ENCODE measurements around the gene LYVE1. TPM values are rescaled to one million over a fixed set of nuclear protein-coding genes. Genes with fewer than 3 reads are reported as not detected.

Gene LYVE1
- total RNA-seq, 1 experiment from 2014 or later: 0.31 TPM

GRCh38 chr11:10584071-10584501, 15.6 kb upstream of the LYVE1 start:
- ChIA-PET CTCF (interaction anchor here (0.6 to 0.7 kb wide), 2 partner anchors 10 to 63 kb away, joined by 3 read pairs; no protein-coding TSS in a partner anchor), POLR2A (no interaction called here)
- Histone ChIP-seq H3K9me3 (ENCODE audit: control insufficient read depth, insufficient read depth, low read depth, low read length) (no peaks in the 10 kb centered on the region), H3K27ac (ENCODE audit: low read length) (no peak overlapping the region), H3K4me1 (ENCODE audit: control insufficient read depth, insufficient read depth, low read length) (no peaks in the 10 kb centered on the region), H3K4me3 (ENCODE audit: low read depth in 2 of 2, low read length in 2 of 2) (no peak overlapping the region), H3K36me3 (ENCODE audit: control insufficient read depth, insufficient read depth, low read length) (no peaks in the 10 kb centered on the region), H3K27me3 (ENCODE audit: control insufficient read depth, insufficient read depth, low read length) (peaks cover 11% of the 10 kb centered on the region)
- no peak for ATAC-seq
- TF ChIP-seq SIN3A (IDR thresholded peaks at IDR 0.05; ENCODE audit: borderline replicate concordance, insufficient read depth, low read depth, low read length) (no peak), REST (IDR thresholded peaks at IDR 0.05; ENCODE audit: insufficient read depth in 1 of 2, low read depth in 2 of 2, low read length in 1 of 2) (no peak), POLR2AphosphoS5 (IDR thresholded peaks at IDR 0.05; ENCODE audit: low read depth, low read length) (no peak), TCF7L2 (IDR thresholded peaks at IDR 0.05; ENCODE audit: low read depth, low read length) (no peak)
- TF ChIP-seq, protein P1, sequence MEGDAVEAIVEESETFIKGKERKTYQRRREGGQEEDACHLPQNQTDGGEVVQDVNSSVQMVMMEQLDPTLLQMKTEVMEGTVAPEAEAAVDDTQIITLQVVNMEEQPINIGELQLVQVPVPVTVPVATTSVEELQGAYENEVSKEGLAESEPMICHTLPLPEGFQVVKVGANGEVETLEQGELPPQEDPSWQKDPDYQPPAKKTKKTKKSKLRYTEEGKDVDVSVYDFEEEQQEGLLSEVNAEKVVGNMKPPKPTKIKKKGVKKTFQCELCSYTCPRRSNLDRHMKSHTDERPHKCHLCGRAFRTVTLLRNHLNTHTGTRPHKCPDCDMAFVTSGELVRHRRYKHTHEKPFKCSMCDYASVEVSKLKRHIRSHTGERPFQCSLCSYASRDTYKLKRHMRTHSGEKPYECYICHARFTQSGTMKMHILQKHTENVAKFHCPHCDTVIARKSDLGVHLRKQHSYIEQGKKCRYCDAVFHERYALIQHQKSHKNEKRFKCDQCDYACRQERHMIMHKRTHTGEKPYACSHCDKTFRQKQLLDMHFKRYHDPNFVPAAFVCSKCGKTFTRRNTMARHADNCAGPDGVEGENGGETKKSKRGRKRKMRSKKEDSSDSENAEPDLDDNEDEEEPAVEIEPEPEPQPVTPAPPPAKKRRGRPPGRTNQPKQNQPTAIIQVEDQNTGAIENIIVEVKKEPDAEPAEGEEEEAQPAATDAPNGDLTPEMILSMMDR (IDR thresholded peaks at IDR 0.05): no peak
- intact Hi-C loops (cut with micrococcal nuclease; ENCODE audit: unreplicated experiment): no loop called here
- BruUV-seq (replicated peaks): no TSS peak
- in situ Hi-C loops (cut with HindIII; ENCODE audit: low pct_unique_long_range_greater_than_20kb, low sequenced_read_pairs): no loop called here
- DNase-seq (ENCODE audit: low read depth, low spot score): no peak

DNA sequence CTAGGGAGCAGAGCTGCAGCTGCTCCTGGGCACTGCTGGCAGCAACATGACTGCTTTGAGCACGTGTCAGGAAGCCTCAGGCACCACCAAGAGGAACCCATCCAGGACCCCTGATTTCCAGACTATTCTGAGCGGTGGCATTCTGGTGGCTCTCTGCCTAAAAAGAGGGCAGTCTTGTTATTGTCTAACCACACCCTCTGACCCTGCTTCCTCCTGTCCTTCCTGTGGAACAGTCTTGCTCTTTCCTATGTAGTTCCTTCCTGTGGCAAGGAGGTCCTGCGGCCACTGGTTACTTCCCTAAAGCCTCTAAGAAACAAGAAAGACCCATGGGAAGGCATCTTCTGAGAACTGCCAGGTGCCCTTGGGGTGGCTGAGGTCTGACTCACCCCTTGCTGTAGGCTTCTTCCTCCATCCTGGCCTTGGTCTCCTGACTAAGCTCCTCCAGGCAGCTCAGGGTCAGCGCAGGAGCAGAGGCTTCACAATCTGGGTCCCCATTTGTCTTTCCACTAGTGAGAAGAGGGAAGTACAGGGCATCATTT, 13.1 kb upstream of the LYVE1 start:
- in situ Hi-C loops (cut with HindIII; ENCODE audit: low pct_unique_long_range_greater_than_20kb, low sequenced_read_pairs): no loop called here
- Histone ChIP-seq H3K4me3 (ENCODE audit: low read depth in 2 of 2, low read length in 2 of 2) (no peak overlapping the region), H3K9me3 (ENCODE audit: control insufficient read depth, insufficient read depth, low read depth, low read length) (no peaks in the 10 kb centered on the region), H3K4me1 (ENCODE audit: control insufficient read depth, insufficient read depth, low read length) (no peaks in the 10 kb centered on the region), H3K27me3 (ENCODE audit: control insufficient read depth, insufficient read depth, low read length) (peaks cover 23% of the 10 kb centered on the region), H3K36me3 (ENCODE audit: control insufficient read depth, insufficient read depth, low read length) (no peaks in the 10 kb centered on the region), H3K27ac (ENCODE audit: low read length) (no peak overlapping the region)
- no peak for TF ChIP-seq SIN3A (IDR thresholded peaks at IDR 0.05; ENCODE audit: borderline replicate concordance, insufficient read depth, low read depth, low read length)
- TF ChIP-seq, protein P1 (IDR thresholded peaks at IDR 0.05): no peak
- no peak for TF ChIP-seq TCF7L2 (IDR thresholded peaks at IDR 0.05; ENCODE audit: low read depth, low read length)
- no peak for TF ChIP-seq REST (IDR thresholded peaks at IDR 0.05; ENCODE audit: insufficient read depth in 1 of 2, low read depth in 2 of 2, low read length in 1 of 2)
- no peak for TF ChIP-seq POLR2AphosphoS5 (IDR thresholded peaks at IDR 0.05; ENCODE audit: low read depth, low read length)
- DNase-seq (ENCODE audit: low read depth, low spot score) (no peak), ATAC-seq (no peak)
- intact Hi-C loops (cut with micrococcal nuclease; ENCODE audit: unreplicated experiment): no loop called here
- CTCF ChIA-PET: no interaction called here
- POLR2A ChIA-PET: no interaction called here
- BruUV-seq (replicated peaks): no TSS peak
